Gastroesophageal sphincter (tissue), 4 donors: ENCODE measurements around the gene RNF224. TPM values are rescaled to one million over a fixed set of nuclear protein-coding genes. Genes with fewer than 3 reads are reported as not detected.

Source experiments
- ATAC-seq: fragments of 150-250 bp; one replicate; pipeline ENCODE4 v1.9.1; 2016; ENCODE audit warnings: mild to moderate bottlenecking, moderate library complexity
- H3K27ac ChIP-seq, 4 donors: fragments of 200-600 bp; sonication (generic) in 3 of 4; 1 replicate in 3 of 4; 2 replicates in 1 of 4; pipeline ENCODE4 v1.5.1; 2016 to 2019
- H3K27me3 ChIP-seq: fragments of 200-600 bp; sonication (generic); one replicate; pipeline ENCODE4 v1.5.1; 2019
- H3K36me3 ChIP-seq, 2 donors: fragments of 200-600 bp; sonication (generic); one replicate each; pipeline ENCODE4 v1.5.1; 2019; ENCODE audit warnings: control low read depth in 1 of 2
- H3K4me1 ChIP-seq, 3 donors: fragments of 200-600 bp; sonication (generic); 1 replicate in 2 of 3; 2 replicates in 1 of 3; pipeline ENCODE4 v1.5.1; 2016 to 2019; ENCODE audit warnings: control low read depth in 2 of 3
- H3K4me3 ChIP-seq, 2 donors: fragments of 200-600 bp; sonication (generic); one replicate each; pipeline ENCODE4 v1.5.1; 2019; ENCODE audit warnings: mild to moderate bottlenecking in 1 of 2, moderate library complexity in 1 of 2
- H3K9me3 ChIP-seq, 3 donors: fragments of 200-600 bp; sonication (generic); one replicate each; pipeline ENCODE4 v1.5.1; 2017 to 2019; ENCODE audit warnings: control low read depth in 2 of 3
- CTCF ChIP-seq, 4 experiments: fragments of 200-600 bp in 2 of 4; fragments of 450-650 bp in 2 of 4; sonication (generic) in 1 of 4; IDR thresholded peaks; one replicate each; pipeline ENCODE4 v1.5.1; 2017 to 2019; ENCODE audit warnings: antibody characterized with exemption in 4 of 4, mild to moderate bottlenecking in 2 of 4, moderate library complexity in 2 of 4
- EP300 ChIP-seq: sonication (generic); formaldehyde crosslinking; IDR thresholded peaks from one replicate; pipeline ENCODE4 v1.6.1; 2017; ENCODE audit warnings: antibody characterized with exemption, mild to moderate bottlenecking
- POLR2A ChIP-seq, 2 donors: fragments of 450-650 bp; IDR thresholded peaks; one replicate each; pipeline ENCODE4 v1.6.1; 2017; ENCODE audit warnings: antibody characterized with exemption in 2 of 2, mild to moderate bottlenecking in 2 of 2, moderate library complexity in 1 of 2
- POLR2AphosphoS5 ChIP-seq: sonication (generic); formaldehyde crosslinking; IDR thresholded peaks from one replicate; pipeline ENCODE4 v1.6.1; 2017; ENCODE audit warnings: antibody characterized with exemption
- WGBS, 2 donors: methylation state at CpG; one replicate each; pipeline ENCODE4 v1.1.5; 2018; ENCODE audit warnings: low coverage in 1 of 2; 5-methylcytosine and 5-hydroxymethylcytosine counted together
- total RNA-seq, 4 donors: library from RNA; depleted of rRNA; stranded (reverse); fragments of >200 nt; gene quantifications; one replicate each; pipeline ENCODE4 v1.1.0, GENCODE V29; 2016

RNF224 gene
- total RNA-seq, 4 donors from 2014 or later: 0.57 TPM; not detected in 3

- peaks cover 0 to 42% (median 25%) of the 10 kb centered on the region in 3 donors for H3K4me1 ChIP-seq
- WGBS, 2 donors: no CpG with 5 or more reads among the region's 39 CpGs
- no peak for ATAC-seq
- H3K27ac ChIP-seq: no peak overlapping the region
- H3K4me3 ChIP-seq: no peak overlapping the region
- TF ChIP-seq CTCF (IDR thresholded peaks at IDR 0.05): no peak
- TF ChIP-seq POLR2A (IDR thresholded peaks at IDR 0.05): no peak
- no peak for TF ChIP-seq POLR2AphosphoS5
- TF ChIP-seq EP300: no peak
- H3K9me3 ChIP-seq: no peaks in the 10 kb centered on the region
- peaks cover 0 to 62% of the 10 kb centered on the region in 2 donors for H3K36me3 ChIP-seq
- H3K27me3 ChIP-seq: peaks cover 37% of the 10 kb centered on the region
Observed at GRCh38 chr9:137272241-137273094, 45.2 kb downstream of the RNF224 start.

GRCh38 chr9:137273095-137273490 lies 45.8 kb downstream of the RNF224 start:
- TF ChIP-seq EP300 (no peak), POLR2AphosphoS5 (no peak), POLR2A (IDR thresholded peaks at IDR 0.05) (no peak), CTCF (IDR thresholded peaks at IDR 0.05) (no peak)
- peaks cover 0 to 42% (median 25%) of the 10 kb centered on the region in 3 donors for H3K4me1 ChIP-seq

GRCh38 chr9:137273611-137274320 lies 46.5 kb downstream of the RNF224 start:
- H3K9me3 ChIP-seq: no peaks in the 10 kb centered on the region
- 63% methylated on average over 4 of the region's 15 CpGs; no CpG with 5 or more reads in 1 of the 2 donors for WGBS, 2 donors
- TF ChIP-seq CTCF (IDR thresholded peaks at IDR 0.05) (no peak), POLR2A (IDR thresholded peaks at IDR 0.05) (no peak), POLR2AphosphoS5 (no peak), EP300 (no peak)

More at GRCh38 chr9:137273095-137273490, 45.8 kb downstream of the RNF224 start:
- H3K27ac ChIP-seq: no peak overlapping the region
- H3K27me3 ChIP-seq: peaks cover 44% of the 10 kb centered on the region
- H3K4me3 ChIP-seq: no peak overlapping the region
- WGBS, 2 donors: 60% methylated on average over 1 of the region's 13 CpGs; no CpG with 5 or more reads in 1 of the 2 donors
- H3K9me3 ChIP-seq: no peaks in the 10 kb centered on the region
- H3K36me3 ChIP-seq: peaks cover 0 to 56% of the 10 kb centered on the region in 2 donors
- no peak for ATAC-seq

GRCh38 chr9:137275203-137275587 lies 47.9 kb downstream of the RNF224 start:
- no peaks in the 10 kb centered on the region for H3K9me3 ChIP-seq
- peaks cover 0 to 28% (median 13%) of the 10 kb centered on the region in 3 donors for H3K4me1 ChIP-seq
- no peak overlapping the region for H3K4me3 ChIP-seq
- H3K27ac ChIP-seq: no peak overlapping the region
- TF ChIP-seq EP300 (no peak), CTCF (IDR thresholded peaks at IDR 0.05) (no peak), POLR2AphosphoS5 (no peak), POLR2A (IDR thresholded peaks at IDR 0.05) (no peak)
- peaks cover 65% of the 10 kb centered on the region for H3K27me3 ChIP-seq
- peaks cover 0 to 51% of the 10 kb centered on the region in 2 donors for H3K36me3 ChIP-seq
- WGBS, 2 donors: 50 to 82% methylated on average over 2 to 6 of the region's 10 CpGs
- no peak for ATAC-seq

More at GRCh38 chr9:137273611-137274320, 46.5 kb downstream of the RNF224 start:
- no peak overlapping the region for H3K4me3 ChIP-seq
- peaks cover 0 to 51% of the 10 kb centered on the region in 2 donors for H3K36me3 ChIP-seq
- H3K4me1 ChIP-seq: peaks cover 0 to 41% (median 22%) of the 10 kb centered on the region in 3 donors
- no peak overlapping the region for H3K27ac ChIP-seq
- peaks cover 50% of the 10 kb centered on the region for H3K27me3 ChIP-seq
- ATAC-seq: no peak
